Neuronal stem cell (in vitro differentiated cells): ENCODE results near the gene ADPRHL1.
"Not testable (repeated sequence)": the region's sequence is repeated elsewhere in the genome, so short reads cannot be mapped to it uniquely, and the experiment has no call there.

ENCODE experiments used
- DNase-seq: peaks from one replicate; pipeline ENCODE4 v3.0.0-alpha.2; 2013; ENCODE audit warnings: low spot score
- H2AFZ ChIP-seq: one replicate; pipeline ENCODE4 v1.6.1; 2013; ENCODE audit warnings: mild to moderate bottlenecking, low read length, inconsistent platforms
- H2AK5ac ChIP-seq: 2 replicates; pipeline ENCODE4 v1.6.1; 2013; ENCODE audit warnings: low read depth, mild to moderate bottlenecking, inconsistent platforms, low read length, moderate library complexity, mixed read lengths
- H2BK120ac ChIP-seq: 2 replicates; pipeline ENCODE4 v1.6.1; 2013; ENCODE audit warnings: low read depth, mild to moderate bottlenecking, inconsistent platforms, low read length, moderate library complexity, mixed read lengths
- H2BK12ac ChIP-seq: one replicate; pipeline ENCODE4 v1.6.1; 2013; ENCODE audit warnings: low read length, inconsistent platforms
- H2BK15ac ChIP-seq: 2 replicates; pipeline ENCODE4 v1.6.1; 2013; ENCODE audit warnings: mild to moderate bottlenecking, low read length, inconsistent platforms, mixed read lengths
- H2BK5ac ChIP-seq: one replicate; pipeline ENCODE4 v1.6.1; 2013; ENCODE audit warnings: inconsistent platforms, mild to moderate bottlenecking, low read length, moderate library complexity
- H3K14ac ChIP-seq: one replicate; pipeline ENCODE4 v1.6.1; 2013; ENCODE audit warnings: low read length, inconsistent platforms
- H3K18ac ChIP-seq: 2 replicates; pipeline ENCODE4 v1.6.1; 2013; ENCODE audit warnings: low read length, inconsistent platforms
- H3K23ac ChIP-seq: 2 replicates; pipeline ENCODE4 v1.6.1; 2013; ENCODE audit warnings: low read depth, mild to moderate bottlenecking, mixed read lengths, low read length, inconsistent platforms; ENCODE audit not compliant: poor library complexity
- H3K27ac ChIP-seq: replicated peaks from 3 replicates; pipeline ENCODE4 v1.5.1; 2013; ENCODE audit warnings: low read length, inconsistent platforms
- H3K27me3 ChIP-seq, 3 experiments: 2 replicates each; pipeline ENCODE4 v1.6.1; 2013; ENCODE audit warnings: low read length in 3 of 3, mild to moderate bottlenecking in 2 of 3, inconsistent platforms in 1 of 3, low read depth in 1 of 3, mixed read lengths in 1 of 3, moderate library complexity in 1 of 3; ENCODE audit not compliant: control insufficient read depth in 3 of 3, insufficient read depth in 3 of 3
- H3K36me3 ChIP-seq, 2 donors: replicated peaks in 1 of 2; 2 replicates each; pipeline ENCODE4 v1.6.1; 2013; ENCODE audit warnings: low read length in 2 of 2; ENCODE audit not compliant: control insufficient read depth in 2 of 2, insufficient read depth in 2 of 2
- H3K4ac ChIP-seq: 2 replicates; pipeline ENCODE4 v1.6.1; 2013; ENCODE audit warnings: inconsistent platforms, mild to moderate bottlenecking, low read length, moderate library complexity
- H3K4me1 ChIP-seq, 2 donors: 1 replicate in 1 of 2; 2 replicates in 1 of 2; pipeline ENCODE4 v1.6.1; 2013; ENCODE audit warnings: low read length in 2 of 2, low read depth in 1 of 2; ENCODE audit not compliant: control insufficient read depth in 2 of 2, insufficient read depth in 1 of 2
- H3K4me2 ChIP-seq: one replicate; pipeline ENCODE4 v1.6.1; 2013; ENCODE audit warnings: mild to moderate bottlenecking, low read length, inconsistent platforms; ENCODE audit not compliant: insufficient read depth, poor library complexity, severe bottlenecking
- H3K4me3 ChIP-seq, 2 donors: 2 replicates each; pipeline ENCODE4 v1.5.1; 2013; ENCODE audit warnings: low read length in 2 of 2, mild to moderate bottlenecking in 2 of 2, inconsistent platforms in 1 of 2, moderate library complexity in 1 of 2
- H3K79me1 ChIP-seq: one replicate; pipeline ENCODE4 v1.6.1; 2013; ENCODE audit warnings: low read depth, mild to moderate bottlenecking, inconsistent platforms, low read length, moderate library complexity
- H3K9ac ChIP-seq: one replicate; pipeline ENCODE4 v1.6.1; 2013; ENCODE audit warnings: mild to moderate bottlenecking, low read depth, low read length, inconsistent platforms; ENCODE audit not compliant: poor library complexity
- H3K9me3 ChIP-seq, 2 donors: replicated peaks in 1 of 2; 2 replicates each; pipeline versions ENCODE3 to v1.6.1; 2013; ENCODE audit warnings: low read length in 2 of 2, mild to moderate bottlenecking in 2 of 2, inconsistent platforms in 1 of 2, low read depth in 1 of 2, mixed read lengths in 1 of 2, moderate library complexity in 1 of 2; ENCODE audit not compliant: control insufficient read depth in 2 of 2, insufficient read depth in 1 of 2
- H4K8ac ChIP-seq: one replicate; pipeline ENCODE4 v1.6.1; 2013; ENCODE audit warnings: low read depth, mild to moderate bottlenecking, inconsistent platforms, low read length, moderate library complexity
- H4K91ac ChIP-seq: one replicate; pipeline ENCODE4 v1.6.1; 2013; ENCODE audit warnings: low read length, low read depth, mild to moderate bottlenecking, inconsistent platforms; ENCODE audit not compliant: poor library complexity
- WGBS, 2 donors: extraction: QIAGEN DNeasy Blood & Tissue Kit; methylation state at CpG; one replicate each; pipeline ENCODE4 v1.1.7; 2013; ENCODE audit warnings: missing lambda C conversion rate in 2 of 2, mixed read lengths in 1 of 2; ENCODE audit not compliant: insufficient read length in 2 of 2, insufficient replicate concordance in 1 of 2; ENCODE audit errors: extremely low coverage in 2 of 2; 5-methylcytosine and 5-hydroxymethylcytosine counted together

ADPRHL1 gene

GRCh38 chr13:113382542-113382941 lies 70.7 kb downstream of the ADPRHL1 start:
- H3K23ac ChIP-seq, H2AFZ ChIP-seq, H2AK5ac ChIP-seq, H2BK120ac ChIP-seq, H4K8ac ChIP-seq, H4K91ac ChIP-seq, H3K27me3 ChIP-seq, H3K14ac ChIP-seq, DNase-seq, H3K79me1 ChIP-seq, H3K4me1 ChIP-seq, H3K36me3 ChIP-seq, H3K9ac ChIP-seq, H2BK5ac ChIP-seq, H3K4ac ChIP-seq, H3K4me2 ChIP-seq, H3K18ac ChIP-seq, H2BK12ac ChIP-seq, H3K27ac ChIP-seq, H3K4me3 ChIP-seq, H2BK15ac ChIP-seq: not testable (repeated sequence)
- H3K9me3 ChIP-seq: peaks cover 0 to 10% of the 10 kb centered on the region in 2 donors
- WGBS, 2 donors: no CpG with 5 or more reads among the region's 2 CpGs

GRCh38 chr13:113378825-113379224 lies 74.5 kb downstream of the ADPRHL1 start:
- DNase-seq: no peak
- Histone ChIP-seq H3K9ac (no peak overlapping the region), H2AFZ (no peak overlapping the region), H3K4me1 (no peaks in the 10 kb centered on the region), H3K27me3 (no peaks in the 10 kb centered on the region), H4K8ac (no peak overlapping the region), H3K36me3 (no peaks in the 10 kb centered on the region), H3K9me3 (peaks cover 0 to 7% of the 10 kb centered on the region in 2 donors), H3K14ac (no peak overlapping the region), H3K18ac (no peak overlapping the region), H3K23ac (no peak overlapping the region), H4K91ac (no peak overlapping the region), H2BK5ac (no peak overlapping the region), H3K4me3 (no peak overlapping the region), H2BK120ac (no peak overlapping the region), H2BK15ac (no peak overlapping the region), H3K4me2 (no peak overlapping the region), H2AK5ac (no peak overlapping the region), H3K4ac (no peak overlapping the region), H3K79me1 (no peaks in the 10 kb centered on the region), H2BK12ac (no peak overlapping the region), H3K27ac (no peak overlapping the region)
- whole genome bisulfite sequencing, 2 donors: no CpG with 5 or more reads among the region's 10 CpGs

- no peak overlapping the region for H3K23ac ChIP-seq
- H2BK120ac ChIP-seq: no peak overlapping the region
- no peak overlapping the region for H3K9ac ChIP-seq
- no peak overlapping the region for H2AK5ac ChIP-seq
- no peak overlapping the region for H3K18ac ChIP-seq
- H3K4me1 ChIP-seq: no peaks in the 10 kb centered on the region
- WGBS, 2 donors: no CpG with 5 or more reads among the region's 8 CpGs
- peak overlapping the region in 1 of 2 donors; percentile 53 for H3K4me3 ChIP-seq
- H3K9me3 ChIP-seq: no peaks in the 10 kb centered on the region
- DNase-seq: no peak
- H2BK5ac ChIP-seq: peak overlapping the region; percentile 29
- no peak overlapping the region for H3K4me2 ChIP-seq
- H4K8ac ChIP-seq: no peak overlapping the region
- H4K91ac ChIP-seq: no peak overlapping the region
- H3K79me1 ChIP-seq: no peaks in the 10 kb centered on the region
- no peaks in the 10 kb centered on the region for H3K27me3 ChIP-seq
- no peak overlapping the region for H3K27ac ChIP-seq
- H2BK12ac ChIP-seq: no peak overlapping the region
- H3K14ac ChIP-seq: no peak overlapping the region
- no peak overlapping the region for H2BK15ac ChIP-seq
- no peaks in the 10 kb centered on the region for H3K36me3 ChIP-seq
- no peak overlapping the region for H3K4ac ChIP-seq
- H2AFZ ChIP-seq: no peak overlapping the region
These were observed 78.6 kb downstream of the ADPRHL1 start for GRCh38 chr13:113374511-113375175.

GRCh38 chr13:113373811-113374485 lies 79.3 kb downstream of the ADPRHL1 start:
- Histone ChIP-seq H3K9ac (no peak overlapping the region), H3K4ac (no peak overlapping the region)
- no CpG with 5 or more reads among the region's 20 CpGs for WGBS, 2 donors

More at GRCh38 chr13:113373811-113374485, 79.3 kb downstream of the ADPRHL1 start:
- H3K79me1 ChIP-seq: no peaks in the 10 kb centered on the region
- H3K14ac ChIP-seq: no peak overlapping the region
- H3K27me3 ChIP-seq: no peaks in the 10 kb centered on the region
- H2BK5ac ChIP-seq: no peak overlapping the region
- no peak overlapping the region for H4K8ac ChIP-seq
- H3K4me2 ChIP-seq: no peak overlapping the region
- H2AK5ac ChIP-seq: no peak overlapping the region
- no peaks in the 10 kb centered on the region for H3K36me3 ChIP-seq
- no peak overlapping the region for H3K27ac ChIP-seq
- H4K91ac ChIP-seq: no peak overlapping the region
- no peak overlapping the region for H2BK12ac ChIP-seq
- H3K4me1 ChIP-seq: no peaks in the 10 kb centered on the region
- no peak overlapping the region for H2BK120ac ChIP-seq
- H2AFZ ChIP-seq: no peak overlapping the region
- DNase-seq: no peak
- H3K18ac ChIP-seq: no peak overlapping the region
- no peak overlapping the region for H3K4me3 ChIP-seq
- H3K9me3 ChIP-seq: no peaks in the 10 kb centered on the region
- H3K23ac ChIP-seq: no peak overlapping the region
- no peak overlapping the region for H2BK15ac ChIP-seq
